NCI-H524 treated with DMSO at 0.1 percent for 48 hours (cell line): ENCODE measurements around the gene HDAC1.

Experiments used
- DNase-seq: peaks from one replicate; lab custom pipeline; 2025; lab: John Stamatoyannopoulos, UW

Gene HDAC1

GRCh38 chr1:32373996-32374592, 82.2 kb downstream of the HDAC1 start:
- no peak for DNase-seq

DNA sequence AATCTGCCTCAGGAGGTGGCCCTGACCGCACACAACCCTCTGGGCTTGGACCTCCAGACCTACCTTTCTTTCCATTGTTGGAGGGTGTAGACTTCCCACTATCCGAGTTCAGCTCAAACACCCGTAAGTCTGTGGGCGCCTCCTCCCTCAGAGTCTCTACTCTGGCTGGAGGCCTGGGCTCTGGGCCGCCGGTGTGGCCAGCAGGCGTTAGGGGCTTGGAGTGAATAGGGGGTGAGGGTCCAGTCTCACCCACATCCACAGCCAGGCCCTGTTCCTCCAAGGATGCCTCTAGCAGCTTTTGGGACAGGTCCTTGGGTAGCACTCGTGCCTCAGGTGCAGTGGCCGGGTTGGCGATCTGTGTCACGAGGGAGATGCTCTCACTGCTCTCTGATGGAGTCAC, 84.3 kb downstream of the HDAC1 start:
- no peak for DNase-seq

GRCh38 chr1:32377541-32378220, 85.8 kb downstream of the HDAC1 start:
- DNase-seq: no peak

- DNase-seq: no peak
These were observed 88.2 kb downstream of the HDAC1 start for GRCh38 chr1:32380057-32380456.
